ENCODE results near the gene RPL29. TPM values are rescaled to one million over a fixed set of nuclear protein-coding genes. Genes with fewer than 3 reads are reported as not detected.

RPL29 gene
- total and polyA plus RNA-seq, 2 of the 13 experiments (the other 11 are each of a cell fraction or from before 2014, with no cell fraction given), result 1,348 to 2,263 TPM

DNA sequence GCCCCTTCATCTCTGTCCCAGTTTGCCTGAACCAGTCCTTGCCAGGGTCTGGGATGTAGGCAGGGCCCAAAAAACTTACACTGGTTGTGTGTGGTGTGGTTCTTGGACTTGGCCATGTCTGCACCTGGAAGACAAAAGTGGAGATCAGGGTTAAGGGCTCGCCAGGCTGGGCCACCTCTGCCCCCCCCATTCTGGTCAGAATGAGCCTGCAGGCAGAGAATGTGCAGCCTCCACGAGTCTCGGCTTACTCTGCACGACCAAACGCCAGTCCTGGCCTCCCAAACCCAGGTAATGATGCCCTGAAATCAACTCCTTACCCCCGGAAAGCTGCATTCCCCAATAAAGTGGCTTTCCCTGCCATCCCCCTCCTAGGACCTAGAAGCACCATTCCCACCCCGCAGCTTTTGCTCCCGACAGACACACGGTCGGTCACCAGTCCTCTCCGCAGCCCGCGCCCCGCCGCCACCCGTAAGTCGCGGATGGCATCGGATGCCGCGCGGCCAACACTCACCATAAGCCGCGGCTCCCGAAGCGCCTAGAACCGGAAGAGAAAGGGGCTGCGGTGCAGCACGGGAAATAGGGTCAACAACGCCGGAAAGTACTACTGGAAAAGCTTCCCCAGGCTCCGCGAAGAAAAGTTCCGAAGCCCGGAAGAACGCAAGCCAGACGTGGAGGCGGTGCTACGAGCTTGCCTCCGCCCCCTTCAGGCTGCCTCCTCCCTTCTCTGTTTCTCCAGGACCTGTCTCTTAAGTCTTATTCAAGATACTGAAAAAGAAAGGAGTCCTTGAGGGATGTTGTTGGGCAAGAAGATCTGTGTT, at the start of gene RPL29 (continued):
- TF ChIP-seq FOXA1 (IDR thresholded peaks at IDR 0.05) (no peak), FOXA1 (CRISPR knock-in tag; IDR thresholded peaks at IDR 0.05) (peak; percentile 40), MZF1 (CRISPR knock-in tag; IDR thresholded peaks at IDR 0.05; ENCODE audit: borderline replicate concordance) (no peak), WIZ (CRISPR knock-in tag; IDR thresholded peaks at IDR 0.05) (peak; percentile 70; the same call in 1 of the 2 replicates), ZNF83 (CRISPR knock-in tag; IDR thresholded peaks at IDR 0.05; ENCODE audit: borderline replicate concordance) (no peak), IRF2 (CRISPR knock-in tag; IDR thresholded peaks at IDR 0.05) (peak; percentile 93; the same call in 1 of the 2 replicates), ZMYM2 (CRISPR knock-in tag; IDR thresholded peaks at IDR 0.05) (no peak), JARID2 (CRISPR knock-in tag; IDR thresholded peaks at IDR 0.05; ENCODE audit: insufficient replicate concordance) (no peak), RARA (CRISPR knock-in tag; IDR thresholded peaks at IDR 0.05) (no peak), ZNF326 (CRISPR knock-in tag; IDR thresholded peaks at IDR 0.05; ENCODE audit: borderline replicate concordance) (no peak), SMARCE1 (IDR thresholded peaks at IDR 0.05; ENCODE audit: borderline replicate concordance) (no peak), FLYWCH1 (CRISPR knock-in tag; IDR thresholded peaks at IDR 0.05) (0 out of 2 replicates have a peak, but pooled peaks have one; percentile 61), ZFP36L1 (CRISPR knock-in tag; IDR thresholded peaks at IDR 0.05) (0 out of 2 replicates have a peak, but pooled peaks have one; percentile 44), ZSCAN25 (CRISPR knock-in tag; IDR thresholded peaks at IDR 0.05) (no peak)
- TF ChIP-seq, protein P1, sequence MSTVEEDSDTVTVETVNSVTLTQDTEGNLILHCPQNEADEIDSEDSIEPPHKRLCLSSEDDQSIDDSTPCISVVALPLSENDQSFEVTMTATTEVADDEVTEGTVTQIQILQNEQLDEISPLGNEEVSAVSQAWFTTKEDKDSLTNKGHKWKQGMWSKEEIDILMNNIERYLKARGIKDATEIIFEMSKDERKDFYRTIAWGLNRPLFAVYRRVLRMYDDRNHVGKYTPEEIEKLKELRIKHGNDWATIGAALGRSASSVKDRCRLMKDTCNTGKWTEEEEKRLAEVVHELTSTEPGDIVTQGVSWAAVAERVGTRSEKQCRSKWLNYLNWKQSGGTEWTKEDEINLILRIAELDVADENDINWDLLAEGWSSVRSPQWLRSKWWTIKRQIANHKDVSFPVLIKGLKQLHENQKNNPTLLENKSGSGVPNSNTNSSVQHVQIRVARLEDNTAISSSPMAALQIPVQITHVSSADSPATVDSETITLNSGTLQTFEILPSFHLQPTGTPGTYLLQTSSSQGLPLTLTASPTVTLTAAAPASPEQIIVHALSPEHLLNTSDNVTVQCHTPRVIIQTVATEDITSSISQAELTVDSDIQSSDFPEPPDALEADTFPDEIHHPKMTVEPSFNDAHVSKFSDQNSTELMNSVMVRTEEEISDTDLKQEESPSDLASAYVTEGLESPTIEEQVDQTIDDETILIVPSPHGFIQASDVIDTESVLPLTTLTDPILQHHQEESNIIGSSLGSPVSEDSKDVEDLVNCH (CRISPR knock-in tag; IDR thresholded peaks at IDR 0.05), result no peak
- TF ChIP-seq, protein P2, sequence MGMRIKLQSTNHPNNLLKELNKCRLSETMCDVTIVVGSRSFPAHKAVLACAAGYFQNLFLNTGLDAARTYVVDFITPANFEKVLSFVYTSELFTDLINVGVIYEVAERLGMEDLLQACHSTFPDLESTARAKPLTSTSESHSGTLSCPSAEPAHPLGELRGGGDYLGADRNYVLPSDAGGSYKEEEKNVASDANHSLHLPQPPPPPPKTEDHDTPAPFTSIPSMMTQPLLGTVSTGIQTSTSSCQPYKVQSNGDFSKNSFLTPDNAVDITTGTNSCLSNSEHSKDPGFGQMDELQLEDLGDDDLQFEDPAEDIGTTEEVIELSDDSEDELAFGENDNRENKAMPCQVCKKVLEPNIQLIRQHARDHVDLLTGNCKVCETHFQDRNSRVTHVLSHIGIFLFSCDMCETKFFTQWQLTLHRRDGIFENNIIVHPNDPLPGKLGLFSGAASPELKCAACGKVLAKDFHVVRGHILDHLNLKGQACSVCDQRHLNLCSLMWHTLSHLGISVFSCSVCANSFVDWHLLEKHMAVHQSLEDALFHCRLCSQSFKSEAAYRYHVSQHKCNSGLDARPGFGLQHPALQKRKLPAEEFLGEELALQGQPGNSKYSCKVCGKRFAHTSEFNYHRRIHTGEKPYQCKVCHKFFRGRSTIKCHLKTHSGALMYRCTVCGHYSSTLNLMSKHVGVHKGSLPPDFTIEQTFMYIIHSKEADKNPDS (CRISPR knock-in tag; IDR thresholded peaks at IDR 0.05), result 0 out of 2 replicates have a peak, but pooled peaks have one; percentile 40
- TF ChIP-seq, protein P3, sequence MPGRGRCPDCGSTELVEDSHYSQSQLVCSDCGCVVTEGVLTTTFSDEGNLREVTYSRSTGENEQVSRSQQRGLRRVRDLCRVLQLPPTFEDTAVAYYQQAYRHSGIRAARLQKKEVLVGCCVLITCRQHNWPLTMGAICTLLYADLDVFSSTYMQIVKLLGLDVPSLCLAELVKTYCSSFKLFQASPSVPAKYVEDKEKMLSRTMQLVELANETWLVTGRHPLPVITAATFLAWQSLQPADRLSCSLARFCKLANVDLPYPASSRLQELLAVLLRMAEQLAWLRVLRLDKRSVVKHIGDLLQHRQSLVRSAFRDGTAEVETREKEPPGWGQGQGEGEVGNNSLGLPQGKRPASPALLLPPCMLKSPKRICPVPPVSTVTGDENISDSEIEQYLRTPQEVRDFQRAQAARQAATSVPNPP (CRISPR knock-in tag; IDR thresholded peaks at IDR 0.05), result peak; percentile 70
- TF ChIP-seq, protein P4, sequence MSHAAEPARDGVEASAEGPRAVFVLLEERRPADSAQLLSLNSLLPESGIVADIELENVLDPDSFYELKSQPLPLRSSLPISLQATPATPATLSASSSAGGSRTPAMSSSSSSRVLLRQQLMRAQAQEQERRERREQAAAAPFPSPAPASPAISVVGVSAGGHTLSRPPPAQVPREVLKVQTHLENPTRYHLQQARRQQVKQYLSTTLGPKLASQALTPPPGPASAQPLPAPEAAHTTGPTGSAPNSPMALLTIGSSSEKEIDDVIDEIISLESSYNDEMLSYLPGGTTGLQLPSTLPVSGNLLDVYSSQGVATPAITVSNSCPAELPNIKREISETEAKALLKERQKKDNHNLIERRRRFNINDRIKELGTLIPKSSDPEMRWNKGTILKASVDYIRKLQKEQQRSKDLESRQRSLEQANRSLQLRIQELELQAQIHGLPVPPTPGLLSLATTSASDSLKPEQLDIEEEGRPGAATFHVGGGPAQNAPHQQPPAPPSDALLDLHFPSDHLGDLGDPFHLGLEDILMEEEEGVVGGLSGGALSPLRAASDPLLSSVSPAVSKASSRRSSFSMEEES (CRISPR knock-in tag; IDR thresholded peaks at IDR 0.05), result peak; percentile 71; the same call in 1 of the 2 replicates
- TF ChIP-seq, protein P5, sequence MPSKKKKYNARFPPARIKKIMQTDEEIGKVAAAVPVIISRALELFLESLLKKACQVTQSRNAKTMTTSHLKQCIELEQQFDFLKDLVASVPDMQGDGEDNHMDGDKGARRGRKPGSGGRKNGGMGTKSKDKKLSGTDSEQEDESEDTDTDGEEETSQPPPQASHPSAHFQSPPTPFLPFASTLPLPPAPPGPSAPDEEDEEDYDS (CRISPR knock-in tag; IDR thresholded peaks at IDR 0.05), result peak; percentile 96

Measured in HepG2 (cell line).